ENCODE measurements around the gene LGALS8. TPM values are rescaled to one million over a fixed set of nuclear protein-coding genes. Genes with fewer than 3 reads are reported as not detected.

Gene LGALS8
- total RNA-seq, 2 donors from 2014 or later: 67.8 to 126 TPM

DNA sequence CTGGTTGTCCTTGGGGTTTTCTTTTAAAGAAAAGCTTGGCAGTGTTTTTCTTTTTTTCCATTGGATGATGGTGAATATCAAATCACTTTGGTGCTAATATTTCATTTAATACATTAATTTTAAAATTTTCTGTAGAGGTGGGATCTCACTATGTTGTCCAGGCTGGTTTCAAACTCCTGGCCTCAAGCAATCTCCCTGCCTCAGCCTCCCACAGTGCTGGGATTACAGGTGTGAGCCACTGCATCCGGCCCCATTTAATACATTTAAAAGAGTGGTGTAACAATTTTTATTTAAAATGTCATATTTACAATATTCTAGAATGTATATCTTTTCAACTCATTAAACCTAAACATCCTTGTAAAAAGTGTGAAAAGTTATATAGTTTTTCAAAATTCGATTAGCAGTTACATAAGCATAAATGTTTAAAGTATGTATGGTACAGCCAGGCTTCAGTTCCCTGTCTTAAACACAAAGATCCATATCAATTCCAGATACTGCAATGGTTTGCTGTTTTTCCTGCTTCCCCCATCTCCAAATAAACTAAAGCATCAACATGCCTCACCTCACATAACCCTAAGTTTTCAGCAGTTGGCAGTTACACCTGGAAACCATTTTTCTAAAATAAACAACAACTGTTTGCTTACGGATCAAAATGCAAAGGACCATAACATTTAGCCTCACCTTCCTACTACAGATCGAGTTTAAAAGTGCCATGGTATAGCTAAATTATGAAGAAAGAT is 8.9 kb upstream of the LGALS8 start:
- DNase-seq (ENCODE audit: low spot score) (no peak), ATAC-seq (ENCODE audit: insufficient number of reproducible peaks, low FRiP score, low read depth) (no peak)
- Histone ChIP-seq H3K4me3 (no peak overlapping the region), H3K36me3 (no peaks in the 10 kb centered on the region), H3K27ac (no peak overlapping the region), H3K27me3 (replicated peaks; ENCODE audit: insufficient read depth) (no peaks in the 10 kb centered on the region), H3K9me3 (no peaks in the 10 kb centered on the region), H3K4me1 (ENCODE audit: control insufficient read depth in 1 of 2, low read depth in 2 of 2) (peaks cover 0 to 25% of the 10 kb centered on the region in 2 donors)
- no peak for TF ChIP-seq CTCF (IDR thresholded peaks at IDR 0.05)

DNA sequence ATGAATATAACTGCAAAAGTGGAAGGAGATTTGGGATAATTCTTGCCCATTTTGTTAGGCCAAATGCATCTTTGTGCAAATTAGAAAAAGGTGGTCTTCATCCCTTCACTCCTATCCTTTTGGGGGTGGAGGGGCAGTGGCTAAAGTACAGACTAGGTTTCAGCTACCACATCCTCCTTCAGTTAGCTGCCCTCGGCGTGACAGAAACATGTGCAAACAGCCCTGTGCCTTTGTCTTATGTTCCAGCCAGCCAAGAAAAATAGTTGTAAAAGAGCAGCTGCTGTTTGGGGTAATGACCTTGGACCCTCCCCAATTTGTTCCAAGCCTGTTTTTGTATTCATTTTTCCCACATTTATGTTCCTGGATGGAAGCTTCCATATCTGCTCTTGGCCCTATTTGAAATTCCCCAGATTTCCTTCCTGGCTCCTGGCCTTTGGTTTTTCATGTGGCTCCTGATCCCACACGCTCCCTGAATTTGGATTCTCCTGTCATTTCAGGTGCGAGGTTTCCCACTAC is 8.3 kb upstream of the LGALS8 start:
- DNase-seq (ENCODE audit: low spot score) (no peak), ATAC-seq (ENCODE audit: insufficient number of reproducible peaks, low FRiP score, low read depth) (no peak)
- Histone ChIP-seq H3K27ac (peak overlapping the region in 1 of 2 donors; percentile 3), H3K36me3 (no peaks in the 10 kb centered on the region), H3K9me3 (no peaks in the 10 kb centered on the region), H3K4me3 (no peak overlapping the region), H3K27me3 (replicated peaks; ENCODE audit: insufficient read depth) (no peaks in the 10 kb centered on the region), H3K4me1 (ENCODE audit: control insufficient read depth in 1 of 2, low read depth in 2 of 2) (peaks cover 0 to 25% of the 10 kb centered on the region in 2 donors)
- no peak for TF ChIP-seq CTCF (IDR thresholded peaks at IDR 0.05)

GRCh38 chr1:236516929-236517704 is 6.7 kb upstream of the LGALS8 start:
- Histone ChIP-seq H3K27ac (peak overlapping the region; percentile 0 to 3), H3K4me1 (ENCODE audit: control insufficient read depth in 1 of 2, low read depth in 2 of 2) (peaks cover 0 to 21% of the 10 kb centered on the region in 2 donors), H3K4me3 (no peak overlapping the region), H3K27me3 (replicated peaks; ENCODE audit: insufficient read depth) (no peaks in the 10 kb centered on the region), H3K9me3 (no peaks in the 10 kb centered on the region), H3K36me3 (no peaks in the 10 kb centered on the region)
- ATAC-seq (ENCODE audit: insufficient number of reproducible peaks, low FRiP score, low read depth) (no peak), DNase-seq (ENCODE audit: low spot score) (no peak)
- no peak for TF ChIP-seq CTCF (IDR thresholded peaks at IDR 0.05)

- peaks cover 0 to 26% of the 10 kb centered on the region in 2 donors for H3K4me1 ChIP-seq (ENCODE audit: control insufficient read depth in 1 of 2, low read depth in 2 of 2)
- H3K27ac ChIP-seq: no peak overlapping the region
- no peak for TF ChIP-seq CTCF (IDR thresholded peaks at IDR 0.05)
- no peaks in the 10 kb centered on the region for H3K27me3 ChIP-seq (replicated peaks; ENCODE audit: insufficient read depth)
- ATAC-seq (ENCODE audit: insufficient number of reproducible peaks, low FRiP score, low read depth) (no peak), DNase-seq (ENCODE audit: low spot score) (no peak)
- no peak overlapping the region for H3K4me3 ChIP-seq
- no peaks in the 10 kb centered on the region for H3K9me3 ChIP-seq
- no peaks in the 10 kb centered on the region for H3K36me3 ChIP-seq
These were observed 5.5 kb upstream of the LGALS8 start for GRCh38 chr1:236518322-236518721.

DNA sequence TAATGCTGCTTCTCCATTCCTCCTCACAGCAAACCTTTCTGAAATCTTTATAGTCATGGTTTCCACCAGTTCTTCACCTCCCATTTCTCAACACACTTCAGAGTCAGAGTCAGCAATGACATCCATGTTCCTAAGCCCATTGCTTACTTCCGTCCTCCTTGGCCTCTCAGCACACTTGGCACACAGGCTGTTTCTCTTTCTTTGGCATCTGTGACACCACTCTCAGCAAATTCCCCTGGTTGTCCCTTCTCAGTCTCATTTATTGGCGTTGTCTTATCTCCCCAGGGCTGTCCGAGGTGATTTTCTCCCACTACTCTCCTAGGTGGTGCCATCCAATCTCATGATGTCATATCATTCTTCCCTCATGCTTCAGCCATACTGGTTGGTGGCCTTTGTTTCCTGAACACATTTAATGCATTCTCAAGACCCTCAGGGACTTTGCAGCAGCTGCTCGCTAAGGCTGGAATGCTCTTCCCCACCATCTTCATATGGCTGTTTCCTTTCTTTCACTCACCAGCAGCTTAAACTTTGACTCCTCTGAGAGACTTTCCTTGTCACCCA is 3.3 kb upstream of the LGALS8 start:
- no peak for DNase-seq (ENCODE audit: low spot score)
- Histone ChIP-seq H3K27ac (no peak overlapping the region), H3K9me3 (no peaks in the 10 kb centered on the region), H3K4me3 (no peak overlapping the region), H3K4me1 (ENCODE audit: control insufficient read depth in 1 of 2, low read depth in 2 of 2) (peaks cover 5 to 29% of the 10 kb centered on the region in 2 donors), H3K27me3 (replicated peaks; ENCODE audit: insufficient read depth) (no peaks in the 10 kb centered on the region), H3K36me3 (no peaks in the 10 kb centered on the region)
- ATAC-seq (ENCODE audit: insufficient number of reproducible peaks, low FRiP score, low read depth): no peak
- TF ChIP-seq CTCF (IDR thresholded peaks at IDR 0.05): no peak

Data from thoracic aorta (tissue), 2 donors.